Measurements from ENCODE around the gene RPS18.

- TF ChIP-seq EP300 (IDR thresholded peaks at IDR 0.05; ENCODE audit: borderline replicate concordance in 1 of 2, low read depth in 1 of 2, low read length in 1 of 2), result no peak
- TF ChIP-seq CTCF (IDR thresholded peaks at IDR 0.05), result no peak
- TF ChIP-seq SMC3 (IDR thresholded peaks at IDR 0.05; ENCODE audit: low read depth, low read length), result no peak
- no peak for TF ChIP-seq TAF1 (IDR thresholded peaks at IDR 0.05; ENCODE audit: borderline replicate concordance, low read depth, low read length)
- no peak for TF ChIP-seq POLR2AphosphoS5 (IDR thresholded peaks at IDR 0.05; ENCODE audit: low read depth, low read length)
- no peak for TF ChIP-seq MXI1 (IDR thresholded peaks at IDR 0.05; ENCODE audit: low read depth, low read length)
- TF ChIP-seq ZBTB33 (IDR thresholded peaks at IDR 0.05; ENCODE audit: borderline replicate concordance, low read depth), result no peak
- no peak for TF ChIP-seq TCF12 (IDR thresholded peaks at IDR 0.05)
- TF ChIP-seq MAX (IDR thresholded peaks at IDR 0.05; ENCODE audit: low read depth), result no peak
Measured at GRCh38 chr6:33317419-33317668, 45.5 kb downstream of the RPS18 start.
